HL-60/S4 (cell line): ENCODE data around the gene TMEM132C.

Experiments used
- in situ Hi-C: fragments of 300-500 bp; cut with MboI; formaldehyde crosslinking; loops from 2 replicates; pipeline ENCODE4 v1.14.3; 2022; ENCODE audit warnings: low sequenced_read_pairs

TMEM132C gene

DNA sequence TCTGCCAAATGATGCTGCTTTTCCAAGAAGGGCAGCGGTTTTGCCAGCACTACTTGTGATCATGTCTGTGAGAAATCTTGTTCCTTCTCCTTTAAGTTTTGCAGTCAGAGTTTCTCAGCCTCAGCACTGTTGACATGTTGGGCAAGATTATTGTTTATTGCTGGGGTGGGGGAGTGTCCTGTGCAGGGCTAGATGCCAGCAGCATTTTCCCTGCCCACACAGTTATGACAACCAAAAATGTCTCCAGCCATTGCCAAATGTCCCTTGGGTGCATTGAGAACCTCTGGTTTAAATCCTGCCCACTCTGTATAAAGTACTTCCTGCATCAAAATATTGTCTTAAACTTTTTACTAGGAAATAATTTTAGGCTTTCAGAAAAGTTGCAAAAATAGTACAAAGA, 20.0 kb downstream of the TMEM132C start:
- in situ Hi-C loops = no loop called here

DNA sequence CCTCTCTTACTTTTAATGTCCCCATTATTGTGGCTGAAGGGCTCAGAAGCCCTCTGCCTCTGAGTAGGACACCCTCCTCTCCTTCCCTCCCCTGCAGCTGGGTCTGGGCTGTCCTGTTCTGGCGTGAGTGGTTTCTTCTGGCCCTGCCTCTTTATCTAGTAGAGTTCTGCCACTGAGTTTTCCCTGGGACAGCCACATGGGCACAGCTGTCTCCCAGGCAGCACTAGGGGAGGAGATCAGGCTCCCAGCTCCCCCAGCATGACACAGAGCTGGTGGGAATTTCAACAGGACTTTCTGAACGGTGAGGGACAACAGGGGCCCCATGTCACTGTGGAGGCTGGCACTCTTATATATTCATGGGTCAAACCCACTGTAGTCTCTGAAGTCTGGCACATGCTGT, 21.4 kb downstream of the TMEM132C start:
- in situ Hi-C loops = no loop called here

DNA sequence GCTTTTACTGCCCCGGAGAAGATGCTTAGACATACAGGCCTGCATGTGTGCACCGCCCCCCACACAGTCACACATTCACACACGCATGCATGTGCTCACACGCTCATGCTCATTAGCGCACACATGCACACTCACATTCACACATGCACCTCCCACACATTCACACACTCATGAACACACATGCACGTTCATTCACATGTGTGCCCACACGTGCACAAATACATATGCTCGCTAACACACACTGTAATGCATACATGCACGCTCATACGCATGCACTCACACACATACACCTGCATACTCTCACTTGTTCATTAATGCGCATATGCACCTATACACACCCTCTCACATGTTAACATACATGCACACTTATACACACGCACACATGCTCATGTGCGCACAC, 21.9 kb downstream of the TMEM132C start:
- in situ Hi-C loops = no loop called here

DNA sequence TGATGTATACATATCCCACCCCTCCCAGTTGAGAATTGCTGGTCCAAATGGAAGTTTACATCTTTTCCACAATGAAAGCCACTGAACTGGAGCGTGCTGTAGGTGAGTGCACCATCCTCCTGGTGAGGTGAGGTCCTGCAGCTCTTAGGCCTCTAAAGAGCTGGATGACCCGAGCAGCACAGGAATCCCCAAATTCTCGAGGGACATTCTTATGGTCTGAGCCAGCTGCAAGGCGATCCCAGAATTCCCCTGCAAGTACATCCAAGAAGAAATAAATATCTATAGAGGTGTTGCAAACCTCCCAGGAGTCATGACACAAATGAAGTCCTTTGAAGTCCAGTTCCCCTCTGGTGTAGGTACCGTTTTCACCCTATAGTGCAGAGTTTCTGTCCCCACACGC, 24.0 kb downstream of the TMEM132C start:
- in situ Hi-C loops = no loop called here

DNA sequence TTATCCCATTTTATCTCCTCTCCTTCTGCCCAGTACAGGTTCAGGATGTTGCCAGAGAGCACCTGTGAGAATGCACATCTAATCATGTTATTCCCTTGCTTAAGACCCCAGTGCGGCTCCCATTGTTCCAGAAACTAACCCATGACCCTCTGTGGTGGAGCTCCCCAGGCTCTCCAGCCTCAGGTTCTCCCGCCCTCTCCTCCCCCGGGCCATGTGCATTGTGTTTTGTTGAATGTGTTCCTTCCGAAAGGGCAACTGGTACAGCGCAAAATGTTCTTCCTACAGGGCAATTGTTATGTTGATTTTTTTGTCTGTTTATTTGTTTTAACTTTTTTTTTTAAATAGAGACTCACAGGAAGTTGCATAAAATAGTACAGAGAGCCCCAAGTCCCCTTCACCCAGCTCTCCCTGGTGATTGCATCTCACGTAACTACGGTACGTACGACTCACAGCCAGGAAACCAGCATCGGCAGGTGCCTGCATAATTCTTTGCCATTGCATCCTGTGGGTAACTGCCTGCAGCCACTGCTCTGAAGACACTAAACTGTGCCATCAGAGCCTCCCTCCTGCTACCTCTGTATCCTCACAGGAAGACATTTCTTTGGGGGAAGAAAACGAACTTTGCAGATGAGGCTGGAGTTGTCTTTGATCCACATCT, 31.2 kb downstream of the TMEM132C start:
- in situ Hi-C loops = no loop called here

DNA sequence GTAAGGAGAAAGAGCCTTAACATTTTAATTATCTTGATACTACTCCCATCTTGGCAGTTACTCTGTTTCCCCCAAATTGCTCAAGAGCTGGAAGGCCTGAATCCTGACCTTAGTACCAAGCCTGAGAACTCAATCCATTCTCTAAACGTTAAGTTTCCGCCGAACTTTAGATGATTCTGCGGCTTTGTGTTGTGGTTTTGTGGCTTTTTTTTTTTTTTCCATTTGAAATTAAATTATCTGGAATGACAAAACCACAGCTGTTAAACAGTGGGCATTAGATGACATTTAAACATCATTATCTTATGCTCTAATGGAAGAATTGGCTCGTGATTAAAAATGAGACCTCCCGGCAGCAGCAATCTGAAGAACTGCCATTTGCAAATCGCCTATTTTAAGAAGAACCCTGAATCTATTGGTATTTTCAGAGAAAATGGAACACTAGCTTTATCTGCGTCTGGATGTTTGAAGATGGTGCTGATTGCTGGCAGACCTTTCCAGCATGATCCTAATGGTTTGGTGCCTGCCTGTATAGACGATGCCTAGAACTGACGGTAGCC, 38.4 kb downstream of the TMEM132C start:
- in situ Hi-C loops = no loop called here

DNA sequence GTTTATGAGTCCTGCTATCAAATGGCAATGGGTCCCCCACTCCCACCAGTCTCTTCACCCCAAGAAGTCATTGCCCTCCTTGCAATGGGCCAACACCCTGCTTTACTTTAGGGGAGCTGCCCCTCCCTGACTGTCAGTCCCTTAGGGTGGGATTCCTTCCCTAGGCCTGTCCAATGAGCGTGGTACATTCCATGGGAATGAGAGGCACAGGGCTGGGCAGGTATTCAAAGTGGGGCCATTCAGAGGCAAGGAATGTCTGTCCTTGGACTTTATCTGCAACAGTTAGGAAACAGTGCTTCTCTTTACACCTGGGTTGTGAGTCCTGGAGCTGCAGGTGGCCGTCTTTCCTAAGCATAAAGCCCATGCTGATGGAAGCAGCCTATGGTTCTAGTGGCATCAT, 40.8 kb downstream of the TMEM132C start:
- in situ Hi-C loops = no loop called here

DNA sequence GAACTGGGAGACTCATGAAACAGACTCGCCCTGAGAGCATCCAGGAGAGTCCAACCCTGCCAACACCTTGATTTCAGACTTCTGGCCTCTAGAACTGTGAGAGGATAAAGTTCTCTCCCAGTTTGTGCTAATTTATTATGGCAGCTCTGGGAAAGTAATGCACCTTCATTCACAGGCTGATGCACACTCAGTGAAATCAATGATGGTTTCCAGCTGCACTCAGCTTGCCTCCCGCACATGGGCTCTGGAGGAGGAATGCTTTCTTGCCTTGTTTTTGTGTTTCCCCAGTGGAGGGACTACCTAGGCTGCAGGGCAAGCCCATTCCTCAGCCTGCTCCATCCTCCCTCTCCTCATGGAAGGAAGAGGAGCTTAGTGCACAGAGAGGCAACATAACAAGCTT, 45.7 kb downstream of the TMEM132C start:
- in situ Hi-C loops = no loop called here

DNA sequence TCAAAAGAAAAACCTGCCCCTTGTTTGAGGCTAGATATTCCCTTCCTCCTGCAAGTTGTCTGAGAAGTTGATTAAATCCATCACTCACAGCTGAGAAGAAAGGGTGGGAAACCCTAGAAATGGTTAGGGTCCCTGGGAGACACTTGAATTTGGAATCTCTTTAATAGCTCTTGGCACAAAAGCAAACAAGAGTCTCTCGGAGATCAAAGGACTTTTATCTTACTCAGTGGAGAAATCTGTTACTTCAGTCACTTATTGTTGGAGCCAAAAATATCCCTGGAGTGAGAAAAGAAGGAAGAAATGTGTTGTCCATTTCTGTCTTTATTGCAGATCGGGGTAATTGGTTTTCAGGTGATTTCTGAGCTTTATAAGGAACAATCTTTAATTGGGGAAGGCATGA, 47.0 kb downstream of the TMEM132C start:
- in situ Hi-C loops = no loop called here

DNA sequence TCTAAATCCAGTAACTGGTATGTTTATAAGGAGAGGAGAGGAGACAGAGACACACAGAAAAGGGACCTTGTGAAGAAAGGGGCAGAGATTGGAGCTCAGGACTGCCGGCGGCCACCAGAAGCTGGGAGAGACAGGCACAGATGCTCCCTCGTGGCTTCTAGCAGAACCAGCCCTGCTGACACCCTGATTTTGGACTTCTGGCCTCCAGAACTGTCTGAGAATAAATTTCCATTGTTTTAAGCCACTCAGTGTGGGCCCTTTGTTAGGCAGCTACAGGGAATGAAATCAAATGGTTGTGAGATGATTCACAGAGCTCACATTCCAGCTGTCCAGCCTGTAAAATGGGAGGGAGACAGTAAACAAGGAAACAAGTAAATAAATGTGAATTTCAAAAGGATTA, 47.6 kb downstream of the TMEM132C start:
- in situ Hi-C loops = no loop called here

DNA sequence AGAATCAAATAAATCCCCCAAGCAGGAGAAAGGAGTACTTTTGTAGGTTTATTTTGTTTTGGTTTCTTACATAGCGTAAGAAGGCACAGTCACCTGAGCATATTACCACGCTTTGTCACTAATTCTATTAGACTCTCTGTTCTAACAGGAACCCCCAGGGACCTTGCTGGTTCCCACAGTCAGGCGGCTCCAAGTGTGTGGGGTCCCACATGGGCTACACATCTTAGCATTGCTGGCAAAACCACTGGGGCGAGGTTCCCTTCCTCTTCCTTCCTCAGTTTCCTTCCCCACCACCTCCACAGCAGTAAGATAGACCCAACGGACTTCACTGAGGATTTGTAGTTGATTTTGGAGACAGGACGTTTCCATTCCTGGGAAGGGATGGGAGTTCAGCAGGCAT, 49.1 kb downstream of the TMEM132C start:
- in situ Hi-C loops = no loop called here

DNA sequence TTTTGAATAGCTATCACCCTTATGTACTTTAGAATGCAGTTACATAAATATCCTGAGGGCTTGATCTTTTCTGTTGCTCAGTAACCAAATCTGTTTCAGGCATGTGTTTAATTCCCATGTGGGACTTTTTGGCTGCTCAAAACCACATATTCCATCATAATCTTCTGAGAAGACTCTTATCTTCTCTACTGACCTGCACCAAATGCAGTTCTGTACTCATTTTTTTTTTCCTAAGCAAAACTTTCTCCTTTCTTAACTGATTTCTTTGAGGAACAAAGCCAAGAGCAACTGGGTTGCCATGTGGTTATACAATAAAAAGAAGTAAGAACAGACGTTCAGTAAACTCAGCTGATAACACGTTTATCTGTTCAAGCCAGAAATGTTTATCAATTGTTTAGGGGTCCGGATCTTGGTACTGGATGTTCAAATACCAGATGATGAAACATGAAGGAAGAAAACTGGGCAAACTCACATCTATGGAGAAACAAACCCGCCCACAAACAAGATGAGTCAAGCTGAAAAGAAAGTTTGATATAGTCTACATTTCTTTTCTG, 50.1 kb downstream of the TMEM132C start:
- in situ Hi-C loops = no loop called here

DNA sequence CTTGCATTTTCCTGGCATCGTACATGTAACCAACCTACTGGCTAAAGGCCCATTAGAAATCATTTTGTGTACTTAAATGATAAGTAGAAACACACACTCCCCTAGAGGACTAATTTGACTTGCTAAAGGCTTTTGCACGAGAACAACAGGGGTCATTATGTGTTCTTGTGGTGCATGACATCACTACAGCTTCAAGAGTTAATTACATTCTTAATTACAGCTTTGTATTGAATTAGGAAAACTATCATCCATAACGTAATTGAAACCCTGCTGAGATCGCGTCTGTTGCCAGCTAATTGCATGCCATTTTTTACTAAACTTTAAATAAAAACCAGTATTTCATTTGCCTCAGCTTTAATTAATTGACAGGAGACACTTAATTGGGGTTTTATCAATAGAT, 51.4 kb downstream of the TMEM132C start:
- in situ Hi-C loops = no loop called here

DNA sequence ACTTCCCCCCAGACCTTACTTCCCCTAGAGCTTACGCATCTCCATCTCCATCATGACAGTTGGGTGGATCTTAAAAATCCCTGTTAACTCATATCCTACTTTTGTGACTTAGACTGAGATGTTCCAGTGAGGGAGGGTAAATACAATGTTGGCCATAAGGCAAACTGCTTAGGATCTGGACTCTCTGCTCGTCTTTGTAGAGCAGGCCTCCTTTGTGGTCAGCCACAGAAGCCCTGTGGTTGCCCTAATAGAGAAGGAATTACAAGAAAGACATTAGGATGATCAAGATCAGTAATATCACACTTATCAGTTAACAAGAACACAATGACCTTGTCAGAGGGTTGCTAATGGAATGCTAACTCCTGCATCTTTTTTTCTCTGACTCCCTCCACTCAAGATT, 52.0 kb downstream of the TMEM132C start:
- in situ Hi-C loops = no loop called here

DNA sequence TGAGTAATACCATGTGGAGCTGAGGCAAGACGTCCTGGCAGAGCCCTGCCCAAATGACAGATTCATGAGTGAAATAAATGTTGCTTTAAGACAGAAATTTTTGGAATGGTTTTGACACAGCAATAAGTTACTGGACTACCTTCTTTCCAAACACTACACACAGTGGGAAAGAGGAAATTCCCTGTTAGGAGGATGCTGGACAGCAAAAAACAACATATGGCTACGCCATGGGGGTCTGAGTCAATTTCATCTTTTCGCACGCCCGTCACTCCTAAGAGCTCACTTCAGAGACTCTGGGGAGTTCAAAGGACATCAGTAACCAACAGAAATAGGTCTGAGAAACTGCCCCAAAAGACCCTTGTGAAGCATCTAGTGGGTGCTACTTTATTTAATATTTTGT, 55.4 kb downstream of the TMEM132C start:
- in situ Hi-C loops = no loop called here

DNA sequence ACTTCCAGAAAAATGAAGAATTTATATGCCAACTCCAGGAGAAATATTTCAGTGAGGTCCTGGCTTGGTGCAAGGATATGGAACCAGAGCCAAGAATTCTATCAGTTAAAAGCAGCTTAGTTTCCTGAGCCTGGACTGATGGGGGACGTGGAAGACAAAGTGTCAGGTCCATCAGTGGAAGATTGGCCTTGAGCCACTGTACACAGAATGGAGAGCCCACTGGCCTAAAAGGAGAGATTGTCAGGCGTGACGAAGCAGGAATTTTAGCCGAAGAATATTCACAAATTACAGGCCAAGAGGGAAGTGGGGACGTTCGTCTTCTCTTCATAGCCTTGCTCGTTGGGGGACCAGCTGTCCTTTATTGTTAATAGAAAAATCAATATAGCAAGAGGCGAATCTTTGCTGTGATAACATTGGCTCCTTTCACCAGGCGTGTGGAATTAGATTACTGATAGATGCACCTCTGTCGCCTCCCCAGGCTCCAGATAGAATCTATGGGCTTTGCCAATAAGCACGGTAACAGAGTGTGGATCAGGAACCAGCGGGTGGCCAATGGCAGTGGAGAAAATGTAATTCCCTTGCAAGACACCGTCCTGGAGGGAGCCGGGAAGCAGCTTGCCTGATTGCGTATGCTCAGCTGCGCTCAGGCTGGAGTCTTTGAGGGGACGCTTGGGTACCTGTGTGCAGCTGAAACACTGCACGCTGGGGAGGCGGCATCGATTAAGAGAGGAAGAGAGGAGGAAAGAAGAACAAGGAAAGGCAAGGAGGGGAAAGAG, 56.4 kb downstream of the TMEM132C start:
- in situ Hi-C loops = no loop called here

DNA sequence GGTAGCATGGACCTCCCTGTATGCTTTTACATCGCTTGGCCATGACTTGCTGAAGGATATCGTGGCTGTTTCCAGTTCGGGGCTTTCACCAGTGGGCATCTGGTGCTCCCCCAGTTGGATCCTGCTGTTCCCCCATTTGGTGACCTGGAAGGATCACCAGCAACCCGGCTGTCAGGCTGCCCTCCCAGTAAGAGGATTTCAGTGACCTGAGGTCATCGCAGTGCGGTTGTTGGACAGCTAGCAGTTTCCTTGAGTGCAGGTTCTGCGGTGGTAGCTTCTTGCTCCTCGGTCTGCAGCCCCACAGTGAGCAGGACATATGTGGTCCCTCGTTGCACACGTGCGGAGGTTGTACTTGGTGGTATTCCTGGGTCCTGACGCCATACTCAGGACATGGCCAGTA, 58.7 kb downstream of the TMEM132C start:
- in situ Hi-C loops = no loop called here

DNA sequence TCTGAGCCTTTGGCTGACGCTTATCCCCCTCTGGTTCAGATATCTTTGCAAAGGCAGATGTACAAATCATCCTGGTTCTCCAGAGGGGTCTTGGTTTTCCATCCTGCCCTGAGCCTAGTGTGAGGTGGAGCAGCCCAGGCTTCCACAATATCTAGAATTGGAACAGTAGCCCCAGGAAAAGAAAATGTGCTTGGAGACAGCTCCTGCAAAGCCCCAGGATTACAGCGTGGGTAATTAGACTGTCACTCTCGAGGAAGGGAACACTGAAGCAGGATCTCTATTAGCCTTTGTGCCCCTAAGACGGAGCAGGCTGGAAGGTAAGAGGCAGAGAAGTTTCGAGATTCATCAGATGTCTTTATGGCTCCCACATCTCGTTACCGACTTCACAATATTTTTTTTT, 59.4 kb downstream of the TMEM132C start:
- in situ Hi-C loops = no loop called here

DNA sequence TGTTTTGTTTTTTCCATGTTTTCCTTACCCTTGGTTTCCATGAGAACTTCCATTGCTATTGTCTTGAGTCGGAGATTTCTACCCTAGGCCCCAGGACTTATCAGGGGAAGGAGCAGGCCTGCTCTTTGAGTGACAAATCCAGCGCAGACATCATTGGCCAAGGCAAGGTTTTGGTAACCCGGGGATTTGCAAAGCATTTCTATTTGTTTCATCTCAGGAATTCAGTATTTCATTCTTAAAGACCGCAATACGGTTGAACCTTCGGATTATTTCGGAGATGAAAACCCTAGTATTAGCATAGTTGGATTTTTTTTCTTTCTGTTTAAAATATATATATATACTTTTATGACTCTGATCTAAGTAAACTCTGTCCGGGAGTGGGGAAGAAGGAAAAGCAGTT, 62.0 kb downstream of the TMEM132C start:
- in situ Hi-C loops = no loop called here

DNA sequence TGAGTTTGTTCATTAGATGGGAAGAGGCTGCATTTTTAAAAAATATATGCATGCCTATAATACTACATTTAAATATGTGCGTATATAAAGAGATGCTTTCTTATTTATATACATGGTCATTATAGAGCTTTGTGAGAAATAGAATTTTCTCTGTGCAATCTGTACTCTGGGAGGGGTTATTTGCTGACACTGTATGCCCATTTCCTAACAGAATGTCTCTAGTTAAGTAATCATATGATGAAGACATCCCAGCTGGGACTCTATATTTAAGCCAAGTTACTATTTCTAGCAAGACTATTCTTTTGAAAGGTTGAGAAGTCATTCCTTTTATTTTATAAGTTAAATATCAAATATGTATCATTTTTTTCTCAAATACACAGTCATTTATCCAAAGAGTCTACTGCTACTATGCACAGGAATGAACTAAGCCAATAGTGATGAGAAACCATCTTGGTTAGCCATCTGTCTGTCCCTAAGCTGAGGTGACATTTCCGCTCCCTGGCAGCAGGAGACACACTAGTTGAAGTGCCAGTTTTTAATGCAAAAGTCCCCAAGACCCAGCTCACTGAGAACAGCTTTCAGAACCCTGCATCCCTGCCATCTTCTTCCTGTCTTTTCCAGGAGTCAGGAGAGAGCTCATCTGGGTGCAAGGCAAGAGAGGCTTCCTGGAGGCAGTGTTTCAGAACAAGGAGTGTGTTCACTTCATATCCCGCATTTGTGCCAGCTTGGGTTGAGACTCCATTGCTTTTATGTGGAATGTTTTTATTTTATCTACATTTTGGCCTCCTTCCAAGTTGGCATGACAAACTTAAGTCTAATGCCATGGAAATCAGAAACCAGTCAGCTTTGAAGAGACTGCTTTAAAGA, 69.5 kb downstream of the TMEM132C start:
- in situ Hi-C loops = no loop called here

DNA sequence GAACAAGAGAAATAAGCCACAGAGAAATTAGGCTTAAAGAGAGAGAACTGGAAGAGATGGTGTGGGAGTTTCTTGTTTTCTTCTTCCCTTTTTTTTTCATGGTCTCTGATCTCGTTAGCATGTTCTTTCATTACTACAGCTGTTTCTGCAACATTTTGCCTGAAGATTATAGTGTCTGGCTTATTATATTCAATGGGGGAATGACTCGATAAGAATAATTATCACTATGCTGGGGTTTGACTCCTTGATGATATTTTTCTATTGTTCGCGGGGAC, 70.0 kb downstream of the TMEM132C start:
- in situ Hi-C loops = no loop called here
